ENCODE results near the gene KRT38.
"Not testable (repeated sequence)": the region's sequence is repeated elsewhere in the genome, so short reads cannot be mapped to it uniquely, and the experiment has no call there.

The KRT38 gene

DNA sequence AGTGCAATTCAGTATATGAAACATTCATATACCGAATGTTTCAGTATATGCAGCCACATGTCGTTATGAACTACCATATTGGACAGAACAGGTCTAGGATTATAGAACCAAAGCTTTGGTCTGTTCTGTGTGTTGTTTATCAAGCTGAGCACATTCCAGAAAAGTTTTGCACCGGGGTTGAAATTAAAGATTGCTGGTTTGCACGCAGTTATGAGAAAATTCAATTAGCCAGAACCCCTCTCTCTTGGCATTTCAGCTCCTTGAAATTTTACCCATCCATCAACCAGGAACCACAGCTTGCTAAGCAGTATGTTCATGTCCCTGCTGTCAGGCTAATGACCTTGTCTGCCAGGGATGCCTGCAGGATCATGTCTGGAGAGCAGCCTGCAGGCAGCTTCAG is 16.9 kb upstream of the KRT38 start:
- no peak for DNase-seq

DNA sequence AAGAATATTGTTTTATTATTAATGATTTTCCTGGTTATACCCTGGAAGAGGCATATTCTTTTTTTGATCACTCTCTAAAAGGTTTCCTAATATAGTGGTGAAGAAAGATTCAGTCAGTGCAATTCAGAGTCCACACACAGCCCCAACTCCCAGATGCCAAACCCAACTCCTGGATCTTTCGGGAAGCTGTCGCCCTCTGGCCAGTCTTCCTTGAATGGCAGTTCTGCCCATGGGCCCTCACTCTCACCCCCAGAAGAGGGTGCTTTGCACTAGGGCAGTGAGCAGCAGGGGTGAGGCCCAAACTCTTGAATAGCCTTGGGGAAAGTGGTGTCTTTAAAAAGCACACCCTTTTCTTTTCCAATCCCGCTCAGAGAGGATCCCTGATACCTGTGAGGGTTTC is 15.4 kb upstream of the KRT38 start:
- no peak for DNase-seq

DNA sequence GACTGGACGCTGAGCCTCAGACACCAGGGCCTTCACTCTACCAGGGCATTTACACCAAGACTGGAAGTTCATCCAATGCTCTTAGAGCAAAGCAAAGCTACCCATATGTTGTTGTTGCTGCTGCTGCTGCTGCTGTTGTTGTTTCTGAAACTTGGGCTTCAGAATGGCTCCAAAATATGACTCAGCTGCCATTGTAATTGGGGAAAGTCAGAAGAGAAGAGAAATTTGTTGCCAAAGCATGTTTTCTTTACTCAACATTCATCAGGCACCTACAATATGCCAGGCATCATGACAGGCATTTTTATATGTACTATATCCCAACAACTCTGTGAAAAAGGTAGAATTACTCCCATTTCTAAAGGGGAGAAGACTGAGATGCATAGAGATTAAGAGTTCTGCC is 14.5 kb upstream of the KRT38 start:
- DNase-seq: no peak

DNA sequence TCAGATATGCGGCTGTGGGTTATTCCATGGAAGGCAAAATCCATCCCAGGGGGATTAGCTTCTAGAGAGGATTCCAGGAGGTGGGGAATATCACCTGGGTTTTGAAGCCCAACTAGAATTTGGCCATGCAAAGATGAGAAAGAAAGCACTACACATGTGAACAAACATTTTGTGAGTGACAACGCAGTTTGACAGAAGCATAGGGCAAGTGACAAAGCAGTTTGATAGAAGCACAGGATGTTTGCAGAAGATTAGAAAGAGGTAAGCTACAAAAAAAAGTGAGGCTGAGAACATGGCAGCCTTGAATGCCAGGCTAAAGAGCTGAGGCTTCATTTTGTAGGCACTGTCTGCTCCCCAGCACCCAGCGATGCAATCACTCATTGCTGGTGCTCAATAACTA is 12.3 kb upstream of the KRT38 start:
- no peak for DNase-seq

DNA sequence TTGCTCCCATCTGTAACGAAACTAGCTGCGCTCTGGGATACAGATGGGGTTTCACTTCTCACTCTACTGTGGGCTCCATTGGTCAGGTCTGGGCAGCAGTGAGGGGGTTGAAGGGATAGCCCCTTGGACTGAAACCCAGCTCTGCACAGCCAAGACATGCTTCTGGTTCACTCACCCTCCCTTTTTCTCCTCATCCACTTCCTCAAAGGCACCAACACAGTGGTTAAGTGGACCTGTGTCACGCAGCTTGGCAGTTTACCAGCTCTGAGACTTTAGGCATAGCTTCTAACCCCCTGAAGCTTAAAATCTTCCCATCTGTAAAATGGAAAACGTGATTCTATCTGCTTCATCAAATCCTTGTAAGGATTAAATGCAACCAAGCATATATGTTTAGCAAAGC is 11.5 kb upstream of the KRT38 start:
- no peak for DNase-seq

DNA sequence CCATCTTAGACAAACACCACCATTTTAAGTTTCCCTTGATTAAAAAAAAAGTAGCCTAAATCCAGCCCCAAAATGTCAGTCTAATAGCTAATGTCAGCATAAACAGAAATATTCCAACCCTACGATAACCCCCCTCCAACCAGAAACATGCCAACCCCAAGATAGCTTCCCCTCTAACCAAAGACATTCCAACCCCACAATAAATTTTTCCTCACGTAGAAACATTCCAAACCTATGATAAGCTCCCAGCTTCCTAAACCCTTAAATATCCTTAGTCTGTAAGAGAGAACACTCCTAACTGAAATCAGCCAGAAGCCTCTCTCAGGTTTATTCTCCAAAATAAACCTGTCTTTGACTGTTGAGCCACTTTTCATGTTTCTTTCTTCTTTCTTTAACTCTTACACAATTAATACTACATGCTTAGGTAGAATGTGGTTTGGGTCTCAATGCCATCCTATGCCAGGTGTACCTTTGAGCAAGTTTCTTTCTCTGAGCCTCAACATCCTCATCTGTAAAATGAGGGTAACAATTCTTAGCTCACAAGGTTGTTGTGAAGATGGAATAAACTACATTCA is 10.5 kb upstream of the KRT38 start:
- no peak for DNase-seq

DNA sequence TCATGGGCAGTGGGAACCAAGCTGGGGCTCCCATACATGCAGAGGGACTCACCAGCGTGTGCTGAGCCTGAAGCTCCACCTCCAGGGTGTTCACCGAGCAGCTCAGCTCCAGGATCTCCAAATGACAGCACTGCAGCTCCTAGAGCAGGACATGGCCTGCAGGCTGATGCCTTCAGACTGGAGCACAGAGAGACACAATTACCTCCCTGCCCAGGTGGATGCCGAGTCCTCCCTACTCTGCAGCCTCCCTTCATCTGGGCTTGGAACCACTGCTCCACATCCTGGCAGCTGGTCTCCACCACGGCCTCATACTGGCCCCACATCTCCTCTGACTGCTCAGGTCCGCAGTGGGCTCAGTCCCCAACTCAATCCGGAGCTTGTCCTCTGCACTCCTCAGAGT is 8.2 kb upstream of the KRT38 start:
- no peak for DNase-seq

DNA sequence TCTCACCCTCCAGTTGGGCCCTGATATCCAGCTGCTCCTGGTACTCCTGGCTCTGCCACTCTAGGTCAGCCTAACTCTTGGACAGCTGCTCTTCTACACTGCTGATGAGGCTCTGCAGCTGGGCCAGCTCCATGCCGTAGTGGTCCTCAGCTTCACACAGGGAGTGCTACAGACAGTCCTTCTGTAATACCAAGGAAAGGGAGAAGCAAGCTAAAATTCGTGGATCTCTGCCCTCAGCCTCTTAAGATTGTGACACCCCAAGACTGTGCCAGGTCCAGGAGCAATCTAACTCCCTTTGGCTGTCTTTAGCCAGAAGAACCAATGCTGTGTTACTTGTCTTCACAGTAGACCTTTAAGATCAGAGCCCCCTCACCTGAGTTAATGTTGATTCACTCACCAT is 7.7 kb upstream of the KRT38 start:
- no peak for DNase-seq

DNA sequence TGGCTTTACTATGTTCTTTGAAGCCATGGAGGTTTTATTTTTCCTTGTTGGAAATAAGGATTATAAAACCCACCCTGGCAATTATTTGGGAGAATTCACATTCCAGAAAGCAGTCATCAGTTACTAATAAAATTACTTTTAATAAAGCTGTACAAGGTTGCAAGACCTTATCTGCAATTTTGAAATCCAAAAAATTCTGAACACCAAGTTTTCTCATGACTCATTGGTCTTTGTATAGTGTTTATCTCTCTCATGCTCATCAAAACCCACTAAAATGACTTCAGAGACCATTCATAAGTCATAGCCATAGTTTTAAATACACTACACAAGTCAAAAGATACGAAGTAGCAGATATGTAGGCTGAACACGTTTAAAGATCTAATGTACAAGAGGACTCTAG is 6.0 kb upstream of the KRT38 start:
- DNase-seq: no peak

DNA sequence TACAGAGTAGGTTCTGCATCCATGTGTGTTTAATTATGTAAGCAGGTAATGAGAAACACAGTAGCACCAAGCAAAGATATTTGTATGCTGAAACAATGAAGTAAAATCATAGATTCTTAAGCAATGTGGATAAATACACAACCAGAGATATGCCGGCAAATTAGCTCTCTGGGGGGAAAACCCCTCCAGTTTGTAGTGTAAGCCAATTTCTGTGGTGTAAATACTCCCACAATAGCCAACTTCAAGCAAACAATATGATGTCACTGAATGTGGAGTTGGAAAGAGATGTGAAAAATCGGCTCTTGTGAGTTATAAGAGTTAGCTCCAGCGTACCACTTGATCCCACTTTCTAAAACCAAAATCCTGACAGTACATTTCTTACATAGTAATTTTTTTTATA is 3.9 kb upstream of the KRT38 start:
- DNase-seq: no peak

DNA sequence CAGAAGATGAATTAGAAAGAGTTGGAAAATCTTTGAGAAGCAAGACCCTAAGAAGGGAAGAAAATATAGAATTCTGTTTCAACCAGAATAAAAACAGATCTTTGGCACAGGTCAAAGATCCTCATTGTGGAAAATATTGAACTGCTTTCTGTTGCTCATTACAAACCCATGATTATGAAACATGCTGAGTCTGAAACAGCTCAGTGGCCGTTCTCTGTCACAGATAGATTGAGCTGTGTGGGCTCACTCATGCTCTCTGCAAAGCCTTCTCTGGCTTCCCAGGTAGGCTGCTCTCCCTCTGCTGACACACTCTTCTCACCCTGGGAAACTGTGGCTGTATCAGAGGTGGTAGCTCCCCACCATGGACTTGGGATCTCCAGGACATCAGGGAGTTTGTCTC is 3.4 kb upstream of the KRT38 start:
- DNase-seq: no peak

DNA sequence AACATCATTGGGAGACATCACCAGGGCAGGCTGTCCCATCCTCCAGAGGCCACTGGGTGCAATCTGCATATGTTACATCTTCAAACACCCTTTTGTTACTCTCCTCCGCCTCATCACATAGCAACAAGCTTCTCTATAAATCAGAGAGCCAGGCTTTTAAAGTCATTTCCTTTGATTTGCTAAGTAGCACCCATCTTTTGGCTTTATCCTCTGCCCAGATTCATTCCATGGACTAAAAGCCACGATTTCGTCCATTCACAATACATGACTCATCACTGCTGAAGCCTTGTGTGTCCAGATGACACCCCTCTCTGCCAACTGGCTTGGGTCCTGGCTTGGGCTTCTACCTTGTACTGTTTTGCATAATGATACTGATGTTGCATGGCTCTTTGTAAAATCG is 2.0 kb upstream of the KRT38 start:
- no peak for DNase-seq

DNA sequence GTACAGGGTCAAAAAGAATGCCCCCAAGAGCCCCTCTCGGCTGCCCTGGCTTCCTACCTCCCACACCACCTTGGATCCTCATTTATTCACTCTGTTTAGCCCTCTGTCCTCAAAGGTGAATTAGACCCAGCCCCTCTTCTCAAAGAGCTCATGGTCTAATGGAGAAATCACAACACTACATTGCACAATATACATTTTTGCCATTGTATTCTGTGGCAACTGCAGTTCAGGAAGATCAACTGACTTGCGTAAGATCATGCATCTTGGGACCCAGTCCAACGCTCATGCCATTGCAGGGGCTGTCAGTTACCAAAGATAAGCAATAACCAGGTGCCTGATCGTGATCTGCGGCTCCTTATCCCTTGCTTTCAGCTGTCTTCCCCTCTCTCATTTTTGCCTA is 1.4 kb downstream of the KRT38 start:
- no peak for DNase-seq

DNA sequence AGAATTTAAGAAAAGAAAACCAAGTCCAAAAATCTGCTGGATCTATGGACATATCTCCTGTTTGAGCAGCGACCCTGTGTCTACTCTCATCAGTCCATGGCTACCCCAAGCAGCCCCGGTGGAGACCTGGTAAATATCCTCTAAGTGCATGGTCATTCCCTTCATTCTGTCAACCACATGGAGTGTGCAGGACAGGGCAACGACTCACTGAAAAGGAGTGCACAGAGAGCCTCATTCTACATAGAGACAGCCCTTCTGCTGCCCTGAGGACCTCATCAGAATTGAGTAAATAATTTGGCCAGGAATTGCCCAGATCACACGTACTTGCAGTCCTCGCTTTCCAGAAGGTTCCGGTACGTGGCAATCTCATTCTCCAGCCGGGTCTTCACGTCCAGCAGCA is 3.0 kb downstream of the KRT38 start:
- no peak for DNase-seq

DNA sequence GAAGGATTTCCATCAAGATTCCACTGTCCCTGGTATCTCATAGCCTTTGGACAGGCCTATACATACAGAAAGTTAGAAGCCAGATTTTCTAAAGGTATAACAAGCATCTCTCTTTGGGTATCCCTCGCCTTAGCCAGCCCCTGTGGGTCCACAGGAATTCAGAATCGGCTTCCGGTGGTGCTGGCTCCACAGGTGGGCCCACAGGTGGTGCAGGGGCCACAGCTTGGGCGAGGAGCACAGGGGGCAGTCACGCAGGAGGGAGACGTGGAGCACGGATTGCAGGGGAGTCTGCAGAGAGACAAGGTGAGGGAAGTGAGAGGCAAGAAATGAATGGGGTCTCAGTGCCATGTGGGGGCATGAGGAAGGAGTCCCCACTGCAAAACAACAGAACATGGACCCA is 3.5 kb downstream of the KRT38 start:
- DNase-seq: no peak

DNA sequence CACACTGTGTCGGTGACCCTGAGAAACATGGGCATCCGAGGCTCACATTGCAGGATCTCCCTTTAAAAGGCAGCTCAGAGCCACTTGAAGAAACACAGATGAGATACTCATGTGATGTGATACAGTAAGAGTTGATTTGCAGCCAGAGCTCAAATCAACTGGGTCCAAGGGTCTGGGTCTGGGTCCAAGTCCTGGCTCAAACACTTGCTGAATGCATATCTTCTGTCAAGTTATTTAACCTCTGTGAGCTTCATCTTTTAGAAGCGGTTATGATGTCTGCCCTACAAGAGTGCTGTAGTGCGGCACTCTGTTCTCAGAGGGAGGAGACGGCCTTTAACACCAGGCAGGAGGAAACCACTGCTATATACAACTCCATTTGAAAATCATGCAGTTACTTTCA is 6.4 kb downstream of the KRT38 start:
- DNase-seq: peak; percentile 73

DNA sequence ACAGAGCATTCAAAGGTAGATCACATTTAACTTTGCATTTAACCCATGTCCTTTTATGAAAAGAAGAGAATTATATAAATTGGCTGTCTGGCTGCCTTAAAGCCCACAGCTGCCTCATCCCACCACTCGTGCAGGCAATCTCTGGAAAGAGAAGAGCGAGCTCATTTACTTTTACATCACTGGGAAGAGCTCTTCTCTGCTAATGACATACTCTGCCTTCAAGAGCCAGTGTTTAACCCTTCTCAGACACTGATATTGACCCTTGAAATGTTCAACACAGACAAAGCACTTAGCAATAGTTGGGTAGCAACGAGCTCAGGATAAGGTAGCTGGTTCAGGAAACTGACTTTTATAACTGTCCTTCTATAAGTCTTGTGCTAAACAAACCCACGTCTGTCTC is 6.8 kb downstream of the KRT38 start:
- peak; percentile 92 for DNase-seq

DNA sequence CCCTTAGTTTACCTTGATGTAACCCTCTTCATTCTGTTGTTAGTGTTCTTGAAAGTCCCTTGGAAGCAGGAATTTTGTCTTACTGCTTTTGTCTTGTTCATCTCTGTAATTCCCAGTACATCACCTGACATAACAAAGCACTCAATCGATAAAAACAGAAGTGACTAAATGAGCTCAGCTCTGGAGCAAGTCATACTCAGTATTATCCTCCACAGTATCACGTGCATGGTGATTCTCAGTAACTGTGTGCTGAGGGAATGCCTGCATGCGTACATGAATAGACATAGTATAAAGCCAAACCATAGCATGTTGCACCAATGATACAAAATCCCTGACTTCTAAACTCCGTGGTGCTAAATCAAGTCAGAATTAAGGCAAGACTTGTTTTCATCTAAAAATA is 7.2 kb downstream of the KRT38 start:
- peak; percentile 92 for DNase-seq

DNA sequence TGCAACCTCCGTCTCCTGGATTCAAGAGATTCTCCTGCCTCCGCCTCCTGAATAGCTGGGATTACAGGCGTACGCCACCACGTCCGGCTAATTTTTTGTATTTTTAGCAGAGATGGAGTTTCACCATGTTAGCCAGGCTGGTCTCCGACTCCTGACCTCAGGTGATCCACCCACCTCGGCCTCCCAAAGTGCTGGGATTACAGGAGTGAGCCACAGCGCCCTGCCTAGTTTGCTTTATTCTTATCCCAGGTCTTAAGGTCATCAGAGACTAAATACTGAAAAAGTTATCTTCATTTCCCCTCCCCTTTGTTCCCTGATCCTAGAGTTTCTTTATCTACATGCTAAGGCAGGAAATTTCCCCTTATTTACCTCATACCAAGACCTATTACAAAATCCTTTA is 10.4 kb downstream of the KRT38 start:
- not testable (repeated sequence) for DNase-seq

DNA sequence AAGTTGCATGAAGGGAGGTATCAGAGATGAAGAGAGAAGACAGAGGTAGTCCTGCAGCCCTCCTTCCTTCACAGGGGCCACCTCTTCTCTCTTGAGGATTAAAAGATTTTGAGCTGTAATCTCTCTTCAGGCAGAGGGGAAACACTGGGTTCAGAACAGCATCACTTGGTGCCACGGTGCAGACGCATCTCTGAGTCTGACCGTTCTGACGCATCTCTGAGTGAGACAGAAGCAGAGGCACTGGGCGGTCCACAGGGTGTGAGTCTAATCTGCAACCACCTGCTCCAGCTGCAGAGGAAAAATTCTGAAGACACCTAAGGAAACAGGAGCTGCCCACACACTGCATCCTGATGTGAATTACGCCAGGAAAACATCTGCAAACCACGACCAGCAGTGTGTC is 11.1 kb downstream of the KRT38 start:
- no peak for DNase-seq

DNA sequence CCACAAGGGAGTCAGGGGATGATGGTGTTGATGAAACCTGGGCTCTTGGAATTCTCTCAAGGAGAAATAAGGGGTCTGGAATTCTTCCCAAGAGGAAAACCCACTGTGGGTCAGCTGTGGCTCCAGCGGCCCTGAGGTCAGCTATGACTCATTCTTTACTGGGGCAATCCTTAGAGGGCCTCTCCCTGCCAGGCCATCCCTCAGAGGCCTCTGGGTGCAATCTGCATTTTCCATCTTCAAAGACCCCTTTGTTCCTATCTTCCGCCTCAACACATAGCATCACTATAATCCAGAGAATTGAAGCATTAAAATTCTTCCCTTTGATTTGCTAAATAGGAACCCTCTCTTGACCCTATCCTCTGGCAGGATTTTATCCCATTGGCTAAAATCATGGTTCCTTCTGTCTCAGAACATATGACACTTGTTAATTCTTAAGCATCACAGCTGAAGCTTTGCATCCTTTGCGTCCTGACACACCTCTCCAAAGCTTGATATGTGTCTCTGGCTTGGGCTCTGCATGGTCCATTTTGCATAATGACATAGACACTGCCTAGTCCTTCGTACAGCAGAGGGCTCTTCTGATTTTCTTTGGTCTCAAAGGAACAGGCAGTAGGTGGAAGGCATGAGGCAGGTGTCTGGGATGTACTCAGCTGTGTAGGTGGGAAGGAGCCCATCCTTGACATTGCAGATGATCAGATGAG is 12.0 kb downstream of the KRT38 start:
- no peak for DNase-seq

DNA sequence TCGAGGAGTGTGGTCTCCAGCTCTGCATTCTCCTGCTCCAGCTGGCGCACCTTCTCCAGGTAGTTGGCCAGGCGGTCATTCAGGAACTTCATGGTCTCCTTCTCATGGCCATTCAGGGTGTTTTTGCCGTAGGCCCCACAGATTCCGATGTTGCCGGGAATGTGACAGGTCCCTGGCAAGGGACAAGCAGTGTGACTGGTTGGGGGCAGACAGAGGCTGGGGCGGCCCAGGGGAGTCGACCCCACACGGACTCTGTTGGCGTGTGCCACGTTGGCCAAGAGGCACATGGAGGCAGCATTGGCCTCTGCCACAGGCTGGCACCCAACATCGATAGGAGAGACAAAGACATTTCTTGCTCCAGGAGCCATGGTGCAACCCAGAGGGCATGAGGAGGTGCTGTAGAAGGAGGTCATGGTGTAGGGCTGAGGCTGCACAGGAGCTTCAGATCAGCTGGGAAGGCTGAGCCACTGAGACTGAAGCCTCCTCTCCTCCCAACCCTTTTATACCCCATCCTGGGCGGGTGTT is 16.6 kb downstream of the KRT38 start, which contains the start of gene KRT37:
TSS of gene KRT37 (minus strand) at position 475 of the 525 bp plus-strand sequence. CDS start at position 413, 62 bp downstream.
- DNase-seq: no peak

DNA sequence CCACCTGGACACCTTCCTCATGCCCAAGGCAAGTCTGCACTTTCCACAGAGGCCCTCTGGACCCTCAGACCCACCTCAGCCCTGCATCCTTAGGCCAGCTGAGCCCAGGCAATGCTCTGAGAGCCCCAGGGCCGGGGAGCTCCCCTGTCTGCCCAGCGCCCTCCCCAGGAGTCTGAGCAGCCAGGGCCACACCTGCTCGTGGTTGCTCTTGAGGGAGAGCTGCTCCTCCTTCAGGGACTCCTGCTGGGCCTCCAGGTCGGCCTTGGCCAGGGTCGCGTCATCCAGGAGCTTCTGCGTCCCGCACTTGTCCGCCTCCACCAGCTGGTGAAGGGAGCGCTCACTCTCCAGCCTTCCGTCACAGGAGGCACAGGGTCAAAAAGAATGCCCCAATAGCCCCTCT is 18.2 kb downstream of the KRT38 start:
- DNase-seq: not testable (repeated sequence)

DNA sequence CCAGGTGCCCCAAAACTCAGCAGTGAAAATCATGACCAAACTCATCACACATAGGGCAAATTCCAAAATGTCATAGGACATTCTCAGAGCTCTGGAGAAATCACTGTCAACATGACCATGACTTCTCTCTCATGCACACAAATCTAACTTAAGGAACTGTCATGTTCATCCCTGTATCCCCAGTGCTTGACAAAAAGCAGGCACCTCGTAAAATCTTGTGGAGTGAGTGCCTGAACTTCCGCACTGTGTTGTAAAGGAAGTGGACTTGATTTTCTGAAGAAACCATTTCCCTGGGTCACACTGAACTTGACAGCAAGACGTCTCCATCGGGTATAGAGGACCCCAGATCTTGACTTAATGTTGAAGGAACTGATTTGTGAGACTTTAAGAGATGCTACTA is 19.2 kb downstream of the KRT38 start:
- no peak for DNase-seq

DNA sequence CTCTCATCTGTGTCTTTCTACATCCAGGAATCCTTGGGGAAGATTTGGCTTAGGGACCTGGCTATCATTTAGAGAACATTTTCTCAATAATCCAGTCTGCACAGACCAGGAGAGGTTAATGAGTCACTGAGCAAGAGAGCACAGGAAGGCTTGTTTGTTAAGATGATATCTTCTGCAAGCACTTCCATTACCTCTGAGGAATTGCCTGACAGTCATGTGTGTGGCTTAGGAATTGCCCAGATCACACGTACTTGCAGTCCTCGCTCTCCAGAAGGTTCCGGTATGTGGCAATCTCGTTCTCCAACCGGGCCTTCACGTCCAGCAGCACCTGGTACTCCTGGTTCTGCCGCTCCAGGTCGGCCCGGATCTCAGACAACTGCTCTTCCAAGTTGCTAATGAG is 19.7 kb downstream of the KRT38 start:
- DNase-seq: no peak
